Kidney capillary endothelial cell (primary cell): ENCODE measurements around the gene ROR2.
A peak's percentile ranks its signal among the peaks of the same experiment; 100 is the strongest.
"Not testable (repeated sequence)": the region's sequence is repeated elsewhere in the genome, so short reads cannot be mapped to it uniquely, and the experiment has no call there.

Experiments
- DNase-seq: peaks from one replicate; pipeline ENCODE4 v3.0.0-alpha.2; 2018; ENCODE audit warnings: low spot score

The ROR2 gene

GRCh38 chr9:91796516-91796915 is 153.5 kb downstream of the ROR2 start:
- DNase-seq, result not testable (repeated sequence)

- no peak for DNase-seq
These were observed 154.3 kb downstream of the ROR2 start for GRCh38 chr9:91795598-91796241.

GRCh38 chr9:91793371-91793770 is 156.7 kb downstream of the ROR2 start:
- not testable (repeated sequence) for DNase-seq

GRCh38 chr9:91790917-91791316 is 159.1 kb downstream of the ROR2 start:
- DNase-seq, result peak; percentile 30

GRCh38 chr9:91789941-91790340 is 160.1 kb downstream of the ROR2 start:
- DNase-seq, result no peak

- no peak for DNase-seq
These were observed 162.1 kb downstream of the ROR2 start for GRCh38 chr9:91787931-91788330.

GRCh38 chr9:91786132-91786896 is 163.7 kb downstream of the ROR2 start:
- no peak for DNase-seq

GRCh38 chr9:91785447-91785842 is 164.6 kb downstream of the ROR2 start:
- no peak for DNase-seq

GRCh38 chr9:91784673-91785446 is 165.2 kb downstream of the ROR2 start:
- no peak for DNase-seq

- DNase-seq, result no peak
These were observed 166.0 kb downstream of the ROR2 start for GRCh38 chr9:91783876-91784672.

- no peak for DNase-seq
These were observed 166.6 kb downstream of the ROR2 start for GRCh38 chr9:91783411-91783810.

- no peak for DNase-seq
These were observed 167.3 kb downstream of the ROR2 start for GRCh38 chr9:91782708-91783214.

- no peak for DNase-seq
These were observed 168.1 kb downstream of the ROR2 start for GRCh38 chr9:91781906-91782305.

- DNase-seq, result no peak
These were observed 168.9 kb downstream of the ROR2 start for GRCh38 chr9:91781116-91781515.

- no peak for DNase-seq
These were observed 172.0 kb downstream of the ROR2 start for GRCh38 chr9:91778031-91778430.

GRCh38 chr9:91777292-91777830 is 172.7 kb downstream of the ROR2 start:
- DNase-seq, result no peak

- no peak for DNase-seq
These were observed 173.4 kb downstream of the ROR2 start for GRCh38 chr9:91776409-91777291.

- no peak for DNase-seq
These were observed 174.4 kb downstream of the ROR2 start for GRCh38 chr9:91775708-91776028.

GRCh38 chr9:91775011-91775707 is 174.9 kb downstream of the ROR2 start:
- DNase-seq, result peak; percentile 42

- DNase-seq, result no peak
These were observed 176.9 kb downstream of the ROR2 start for GRCh38 chr9:91773156-91773555.
